ENCODE results near the gene CDX1.
A peak's percentile ranks its signal among the peaks of the same experiment; 100 is the strongest.

Gene CDX1

DNA sequence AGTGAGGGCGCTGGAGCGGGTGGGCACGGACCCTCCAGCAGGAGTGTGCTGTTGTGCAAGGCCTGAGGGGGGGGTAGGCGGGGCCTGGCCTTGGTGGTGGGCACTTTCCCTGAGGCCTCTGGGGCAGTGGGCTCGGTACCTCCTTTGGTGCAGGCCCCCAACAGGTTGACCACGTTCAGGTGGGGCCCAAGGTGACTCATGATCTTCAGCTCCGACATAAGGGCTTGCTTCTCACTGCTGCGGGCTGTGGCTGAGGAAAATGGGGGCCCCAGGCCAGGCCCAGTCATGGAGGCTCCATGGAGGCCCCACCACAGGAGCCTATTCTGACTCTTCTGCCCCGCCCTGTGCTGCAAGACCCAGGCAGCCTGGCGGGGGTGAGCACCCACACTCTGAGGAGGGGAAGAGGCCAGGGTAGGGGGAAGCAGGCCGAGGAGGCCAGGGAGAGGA is 42.4 kb upstream of the CDX1 start:
- no peak overlapping the region for H3K27ac ChIP-seq (ENCODE audit: low read depth, low read length)

DNA sequence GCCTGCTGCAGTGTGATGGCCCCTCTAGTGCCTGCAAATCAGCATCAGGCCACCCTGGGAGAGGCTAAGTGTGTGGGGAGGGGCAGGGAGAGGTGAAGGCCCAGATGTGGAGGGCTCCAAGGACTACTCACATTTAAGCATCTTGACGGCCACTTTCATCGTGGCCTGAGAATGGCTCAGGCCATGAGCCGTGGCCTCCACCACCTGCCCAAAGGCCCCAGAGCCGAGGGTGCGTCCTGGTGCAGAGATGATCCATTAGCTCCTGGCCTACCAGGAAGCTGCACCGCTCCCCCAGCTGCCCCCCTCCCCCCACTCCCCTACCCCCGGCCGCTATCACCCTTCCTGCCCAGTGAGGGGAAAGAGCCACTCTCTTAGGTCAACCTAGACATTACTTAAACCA is 42.0 kb upstream of the CDX1 start:
- H3K4me1 ChIP-seq (ENCODE audit: control insufficient read depth, insufficient read depth, low read length), result no peaks in the 10 kb centered on the region
- H3K4me3 ChIP-seq (ENCODE audit: low read length), result no peak overlapping the region
- peaks cover 11% of the 10 kb centered on the region for H3K36me3 ChIP-seq (ENCODE audit: control insufficient read depth, insufficient read depth, low read length)
- H3K9ac ChIP-seq (ENCODE audit: low read length), result no peak overlapping the region
- no peak overlapping the region for H3K27ac ChIP-seq (ENCODE audit: low read depth, low read length)
- no peaks in the 10 kb centered on the region for H3K27me3 ChIP-seq (ENCODE audit: control insufficient read depth, insufficient read depth, low read length)

More for the DNA sequence above, 42.4 kb upstream of the CDX1 start:
- Histone ChIP-seq H3K4me3 (ENCODE audit: low read length) (no peak overlapping the region), H3K4me1 (ENCODE audit: control insufficient read depth, insufficient read depth, low read length) (no peaks in the 10 kb centered on the region), H3K36me3 (ENCODE audit: control insufficient read depth, insufficient read depth, low read length) (peaks cover 6% of the 10 kb centered on the region), H3K27me3 (ENCODE audit: control insufficient read depth, insufficient read depth, low read length) (no peaks in the 10 kb centered on the region), H3K9ac (ENCODE audit: low read length) (no peak overlapping the region)

DNA sequence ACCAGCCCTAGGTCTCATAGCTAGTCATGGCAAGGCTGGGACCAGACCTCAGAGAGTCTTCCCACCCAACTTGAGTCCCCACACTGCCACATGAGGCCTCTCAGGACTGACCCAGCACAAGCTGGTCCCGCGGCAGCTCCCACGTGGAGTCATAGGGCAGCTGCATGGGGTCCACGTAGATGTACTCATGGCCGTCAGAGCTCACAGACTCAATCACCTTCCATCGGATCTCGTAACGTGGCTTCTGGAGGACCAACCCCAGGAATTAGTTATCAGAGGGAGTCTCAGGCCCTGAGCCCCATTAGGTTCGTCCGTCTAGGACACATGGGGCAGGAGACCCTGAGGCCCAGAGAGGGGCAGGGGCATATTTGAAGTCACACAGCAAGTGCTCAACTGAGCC is 41.2 kb upstream of the CDX1 start:
- H3K9ac ChIP-seq (ENCODE audit: low read length), result no peak overlapping the region
- no peaks in the 10 kb centered on the region for H3K27me3 ChIP-seq (ENCODE audit: control insufficient read depth, insufficient read depth, low read length)
- H3K27ac ChIP-seq (ENCODE audit: low read depth, low read length), result no peak overlapping the region
- H3K4me1 ChIP-seq (ENCODE audit: control insufficient read depth, insufficient read depth, low read length), result no peaks in the 10 kb centered on the region
- H3K36me3 ChIP-seq (ENCODE audit: control insufficient read depth, insufficient read depth, low read length), result peaks cover 6% of the 10 kb centered on the region
- no peak overlapping the region for H3K4me3 ChIP-seq (ENCODE audit: low read length)

DNA sequence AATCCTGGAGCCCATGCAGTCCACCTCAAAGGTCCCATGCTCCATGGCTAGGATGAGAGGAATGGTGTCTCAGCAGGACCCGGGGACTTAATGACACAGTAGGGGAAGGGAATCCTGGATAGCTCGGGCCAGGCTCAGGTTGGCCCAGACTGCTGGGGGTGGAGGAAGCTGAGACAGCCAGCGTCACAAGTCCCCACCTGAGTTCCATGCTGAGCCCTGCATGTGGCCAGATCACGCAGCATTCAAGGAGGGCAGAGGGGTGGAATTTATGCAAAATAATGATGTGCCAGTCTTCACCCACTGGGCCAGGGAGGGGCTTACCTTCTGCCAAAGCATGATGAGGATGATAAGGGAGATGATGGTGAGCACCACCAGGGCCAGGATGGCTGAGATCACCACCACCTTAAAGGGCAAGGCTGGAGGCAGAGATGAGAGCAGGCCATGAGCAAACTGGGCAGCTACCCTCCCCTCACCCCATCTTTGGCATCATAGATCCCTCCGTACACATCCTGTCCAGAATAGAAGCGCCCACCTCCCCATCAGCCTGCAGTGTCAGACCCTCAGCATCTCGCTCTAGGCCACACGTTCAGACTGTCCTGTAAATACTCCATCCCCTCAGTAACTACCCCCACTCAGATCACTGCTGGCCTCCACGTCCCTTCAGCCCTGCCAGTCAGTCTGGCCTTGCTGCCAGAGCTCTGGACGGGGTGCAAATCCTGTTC is 40.2 kb upstream of the CDX1 start:
- Histone ChIP-seq H3K9ac (ENCODE audit: low read length) (no peak overlapping the region), H3K4me3 (ENCODE audit: low read length) (no peak overlapping the region), H3K36me3 (ENCODE audit: control insufficient read depth, insufficient read depth, low read length) (peaks cover 6% of the 10 kb centered on the region), H3K27me3 (ENCODE audit: control insufficient read depth, insufficient read depth, low read length) (no peaks in the 10 kb centered on the region), H3K4me1 (ENCODE audit: control insufficient read depth, insufficient read depth, low read length) (no peaks in the 10 kb centered on the region), H3K27ac (ENCODE audit: low read depth, low read length) (no peak overlapping the region)

DNA sequence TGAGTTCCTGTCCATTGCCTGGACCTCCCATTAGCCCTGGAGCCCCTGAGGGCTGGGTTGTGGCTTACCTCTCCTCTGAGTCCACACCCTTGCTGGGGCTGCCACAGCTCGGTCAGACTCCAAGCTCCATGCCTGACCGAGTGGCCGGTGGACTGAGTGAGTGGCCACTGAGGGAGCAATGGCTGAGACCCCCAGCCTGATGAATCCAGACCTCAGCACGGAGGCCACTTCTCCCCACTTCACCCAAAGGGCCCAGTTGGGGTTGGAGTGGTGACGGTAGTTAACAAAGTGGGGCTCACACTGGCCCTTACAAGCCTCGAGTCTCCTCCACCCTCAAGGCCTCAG is 39.7 kb upstream of the CDX1 start:
- peaks cover 6% of the 10 kb centered on the region for H3K36me3 ChIP-seq (ENCODE audit: control insufficient read depth, insufficient read depth, low read length)
- no peak overlapping the region for H3K9ac ChIP-seq (ENCODE audit: low read length)
- no peaks in the 10 kb centered on the region for H3K27me3 ChIP-seq (ENCODE audit: control insufficient read depth, insufficient read depth, low read length)
- H3K4me3 ChIP-seq (ENCODE audit: low read length), result no peak overlapping the region
- no peaks in the 10 kb centered on the region for H3K4me1 ChIP-seq (ENCODE audit: control insufficient read depth, insufficient read depth, low read length)
- H3K27ac ChIP-seq (ENCODE audit: low read depth, low read length), result no peak overlapping the region

DNA sequence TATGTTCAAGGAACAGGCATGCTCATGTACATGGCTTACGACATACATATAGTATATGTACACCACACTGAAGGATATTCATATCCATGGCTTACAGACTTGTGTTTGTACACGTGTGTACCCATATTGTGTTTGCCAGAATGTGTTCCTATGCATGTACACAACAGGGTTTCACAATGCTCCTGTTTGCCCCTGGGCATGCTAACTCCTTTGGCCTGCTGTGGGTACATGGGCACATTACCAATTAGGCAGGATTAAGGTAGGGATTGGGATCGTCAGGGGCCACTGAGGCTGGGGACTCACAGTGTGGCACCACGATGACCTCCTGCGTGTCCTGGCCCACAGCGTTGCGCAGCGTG is 37.1 kb upstream of the CDX1 start:
- Histone ChIP-seq H3K4me3 (ENCODE audit: low read length) (peak overlapping the region; percentile 44), H3K36me3 (ENCODE audit: control insufficient read depth, insufficient read depth, low read length) (peaks cover 6% of the 10 kb centered on the region), H3K27ac (ENCODE audit: low read depth, low read length) (no peak overlapping the region), H3K27me3 (ENCODE audit: control insufficient read depth, insufficient read depth, low read length) (no peaks in the 10 kb centered on the region), H3K9ac (ENCODE audit: low read length) (no peak overlapping the region), H3K4me1 (ENCODE audit: control insufficient read depth, insufficient read depth, low read length) (peaks cover 3% of the 10 kb centered on the region)

DNA sequence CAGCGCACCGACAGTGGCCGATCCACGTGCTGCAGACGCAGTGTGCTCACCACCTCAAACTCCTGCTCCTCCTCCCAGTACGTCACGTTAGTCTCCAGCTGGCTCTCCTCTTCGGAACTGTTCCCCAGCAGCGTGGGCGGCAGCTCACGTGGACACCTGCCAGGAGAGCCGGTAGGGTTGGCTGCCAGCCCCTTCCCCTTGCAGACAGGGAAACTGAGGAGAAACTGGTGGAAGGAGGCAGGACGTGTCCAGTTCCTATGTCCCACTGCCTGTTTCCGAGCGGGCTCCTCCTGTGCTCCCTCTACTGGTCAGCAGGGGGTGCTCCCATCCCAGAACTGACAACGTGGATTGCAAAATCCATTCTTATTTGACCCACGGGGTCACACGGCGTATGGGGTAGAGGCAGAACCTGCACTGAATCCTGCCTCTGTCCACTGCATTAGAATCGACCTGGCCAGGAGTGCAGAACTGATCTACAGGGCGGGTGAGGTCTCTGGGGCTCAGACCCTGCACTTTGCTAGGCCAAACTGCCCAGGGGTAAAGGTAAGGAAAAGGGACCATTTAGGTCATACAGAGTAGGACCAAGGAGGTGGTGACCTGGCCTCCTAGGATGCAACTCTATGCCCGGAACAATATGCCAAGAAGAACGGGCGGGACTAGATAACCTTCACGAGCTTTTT is 36.6 kb upstream of the CDX1 start:
- peak overlapping the region; percentile 44 for H3K4me3 ChIP-seq (ENCODE audit: low read length)
- peaks cover 6% of the 10 kb centered on the region for H3K36me3 ChIP-seq (ENCODE audit: control insufficient read depth, insufficient read depth, low read length)
- H3K9ac ChIP-seq (ENCODE audit: low read length), result no peak overlapping the region
- H3K27me3 ChIP-seq (ENCODE audit: control insufficient read depth, insufficient read depth, low read length), result no peaks in the 10 kb centered on the region
- no peak overlapping the region for H3K27ac ChIP-seq (ENCODE audit: low read depth, low read length)
- peaks cover 3% of the 10 kb centered on the region for H3K4me1 ChIP-seq (ENCODE audit: control insufficient read depth, insufficient read depth, low read length)

DNA sequence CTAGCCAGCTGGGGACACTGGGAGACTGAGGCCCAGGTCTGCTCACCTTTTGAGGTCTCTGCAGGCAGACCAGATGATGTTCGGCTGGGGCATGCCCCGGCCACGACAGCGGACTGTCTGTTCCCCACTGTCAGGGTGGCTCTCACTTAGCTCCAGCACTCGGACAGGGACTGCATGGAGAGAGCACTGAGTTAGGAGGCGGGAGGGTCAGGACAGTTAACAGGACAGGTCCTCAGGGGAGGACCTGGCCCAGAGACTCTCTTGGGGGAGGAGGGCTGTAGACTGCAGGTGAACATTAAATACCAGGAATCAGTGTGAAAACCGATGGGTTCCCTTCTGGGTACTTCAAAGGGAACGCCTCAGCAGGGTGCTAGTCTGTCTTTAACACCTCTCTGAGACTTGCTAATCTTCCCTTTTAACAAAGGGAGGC is 36.1 kb upstream of the CDX1 start:
- Histone ChIP-seq H3K27ac (ENCODE audit: low read depth, low read length) (no peak overlapping the region), H3K9ac (ENCODE audit: low read length) (no peak overlapping the region), H3K36me3 (ENCODE audit: control insufficient read depth, insufficient read depth, low read length) (peaks cover 6% of the 10 kb centered on the region), H3K27me3 (ENCODE audit: control insufficient read depth, insufficient read depth, low read length) (no peaks in the 10 kb centered on the region), H3K4me3 (ENCODE audit: low read length) (no peak overlapping the region), H3K4me1 (ENCODE audit: control insufficient read depth, insufficient read depth, low read length) (peaks cover 3% of the 10 kb centered on the region)

DNA sequence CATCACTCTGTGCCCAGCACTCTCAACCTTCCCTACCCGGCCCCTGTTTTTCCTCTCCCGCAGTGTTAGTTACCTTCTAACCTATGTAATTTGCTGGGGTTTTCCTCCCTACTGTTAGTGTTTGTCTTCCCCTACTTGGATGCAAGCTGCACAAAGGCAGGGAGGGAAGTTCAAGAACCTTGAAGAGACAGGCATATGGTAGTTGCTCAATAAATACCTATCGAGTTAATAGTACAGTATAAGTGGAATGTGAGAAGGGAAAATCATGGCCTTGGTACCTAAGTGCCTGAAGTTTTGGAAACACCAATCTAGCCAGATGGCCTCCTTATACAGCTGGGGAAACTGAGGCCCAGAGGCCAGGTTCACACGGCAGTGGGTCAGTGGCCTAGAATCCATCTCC is 35.1 kb upstream of the CDX1 start:
- Histone ChIP-seq H3K27ac (ENCODE audit: low read depth, low read length) (no peak overlapping the region), H3K4me3 (ENCODE audit: low read length) (no peak overlapping the region), H3K27me3 (ENCODE audit: control insufficient read depth, insufficient read depth, low read length) (no peaks in the 10 kb centered on the region), H3K9ac (ENCODE audit: low read length) (no peak overlapping the region), H3K4me1 (ENCODE audit: control insufficient read depth, insufficient read depth, low read length) (peaks cover 3% of the 10 kb centered on the region), H3K36me3 (ENCODE audit: control insufficient read depth, insufficient read depth, low read length) (peaks cover 6% of the 10 kb centered on the region)

DNA sequence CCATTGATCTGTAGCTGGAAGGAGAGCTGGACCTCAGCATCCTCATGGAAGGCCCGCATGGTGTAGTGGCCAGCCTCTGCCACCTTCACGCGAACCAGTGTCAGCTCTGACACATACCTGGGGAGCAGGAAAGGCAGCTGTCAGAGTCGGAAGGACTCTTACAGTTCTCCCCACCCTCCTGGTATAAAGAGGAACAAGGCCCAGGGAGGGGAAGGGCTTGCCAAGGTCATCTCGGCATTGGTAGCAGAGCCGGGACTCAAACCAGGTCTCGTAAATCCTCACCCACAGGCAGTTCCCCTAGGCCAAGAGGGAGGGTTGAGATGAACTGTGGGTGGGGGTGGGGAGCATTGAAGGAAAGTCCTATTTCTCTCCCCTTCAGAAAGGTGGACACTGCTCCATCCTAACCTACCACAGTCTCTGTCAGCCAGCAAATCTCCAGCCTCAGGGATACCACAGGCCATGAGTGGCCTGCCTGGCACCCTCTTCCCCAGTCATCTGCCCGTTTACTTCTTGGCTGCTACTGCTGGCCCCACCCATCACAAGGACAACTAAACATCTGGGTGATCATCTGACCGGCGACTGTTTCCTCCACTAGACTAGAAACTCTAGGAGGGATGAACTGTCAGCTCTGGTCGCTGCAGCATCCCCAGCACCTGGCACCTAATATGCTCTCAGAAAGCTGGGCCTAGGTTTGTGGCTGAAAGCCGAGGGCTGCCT is 34.4 kb upstream of the CDX1 start:
- Histone ChIP-seq H3K27me3 (ENCODE audit: control insufficient read depth, insufficient read depth, low read length) (no peaks in the 10 kb centered on the region), H3K9ac (ENCODE audit: low read length) (no peak overlapping the region), H3K4me3 (ENCODE audit: low read length) (no peak overlapping the region), H3K27ac (ENCODE audit: low read depth, low read length) (no peak overlapping the region), H3K36me3 (ENCODE audit: control insufficient read depth, insufficient read depth, low read length) (peaks cover 6% of the 10 kb centered on the region), H3K4me1 (ENCODE audit: control insufficient read depth, insufficient read depth, low read length) (peaks cover 3% of the 10 kb centered on the region)

DNA sequence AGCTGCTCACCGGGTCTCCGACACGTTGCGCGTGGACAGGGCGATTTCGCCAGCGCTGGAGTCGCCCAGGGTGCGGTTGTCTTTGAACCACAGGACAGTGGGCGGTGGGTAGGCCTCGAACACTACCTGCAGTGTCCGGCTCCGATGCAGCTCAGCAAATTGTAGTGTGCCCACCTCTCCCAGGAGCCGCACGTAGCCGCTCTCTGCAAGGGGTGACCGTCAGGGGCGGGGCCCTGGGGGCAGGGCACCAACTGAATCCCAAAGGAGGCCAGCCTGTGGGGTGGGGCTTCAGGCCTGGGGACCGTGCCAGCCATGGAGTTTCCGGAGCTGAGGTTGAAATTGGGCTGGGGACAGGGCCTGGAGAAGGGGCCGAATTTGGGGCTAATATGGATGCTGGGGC is 33.8 kb upstream of the CDX1 start:
- no peaks in the 10 kb centered on the region for H3K27me3 ChIP-seq (ENCODE audit: control insufficient read depth, insufficient read depth, low read length)
- no peak overlapping the region for H3K4me3 ChIP-seq (ENCODE audit: low read length)
- H3K27ac ChIP-seq (ENCODE audit: low read depth, low read length), result no peak overlapping the region
- H3K4me1 ChIP-seq (ENCODE audit: control insufficient read depth, insufficient read depth, low read length), result peaks cover 7% of the 10 kb centered on the region
- peaks cover 6% of the 10 kb centered on the region for H3K36me3 ChIP-seq (ENCODE audit: control insufficient read depth, insufficient read depth, low read length)
- H3K9ac ChIP-seq (ENCODE audit: low read length), result no peak overlapping the region

DNA sequence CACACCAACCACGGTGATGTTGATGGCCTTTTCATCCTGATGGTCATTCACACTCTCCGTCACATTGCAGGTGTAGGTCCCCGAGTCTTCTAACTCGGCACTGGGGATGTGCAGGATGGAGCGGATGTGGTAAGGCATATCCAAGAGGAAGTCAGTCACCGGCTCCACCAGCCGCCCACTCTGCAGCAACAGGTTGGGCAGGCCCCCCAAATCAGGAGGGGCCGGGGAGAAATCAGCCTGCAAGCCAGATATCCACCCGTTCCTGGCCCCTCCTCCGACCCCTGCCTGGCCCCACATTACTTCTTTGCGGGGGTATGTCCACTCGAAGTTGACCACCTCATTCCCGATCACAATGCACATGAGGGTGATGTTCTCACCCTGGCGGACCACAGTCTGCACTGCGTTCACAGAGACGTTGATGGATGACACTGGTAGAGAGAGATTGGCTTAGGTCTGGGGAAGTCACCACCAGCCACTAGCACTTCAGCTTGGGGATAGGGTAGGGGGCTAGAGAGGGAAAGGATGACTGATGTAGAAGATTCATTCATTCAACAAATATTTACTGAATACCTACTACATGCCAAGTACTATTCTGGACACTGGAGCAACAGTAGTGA is 32.9 kb upstream of the CDX1 start:
- peaks cover 16% of the 10 kb centered on the region for H3K4me1 ChIP-seq (ENCODE audit: control insufficient read depth, insufficient read depth, low read length)
- no peak overlapping the region for H3K27ac ChIP-seq (ENCODE audit: low read depth, low read length)
- no peak overlapping the region for H3K9ac ChIP-seq (ENCODE audit: low read length)
- no peak overlapping the region for H3K4me3 ChIP-seq (ENCODE audit: low read length)
- H3K36me3 ChIP-seq (ENCODE audit: control insufficient read depth, insufficient read depth, low read length), result peaks cover 6% of the 10 kb centered on the region
- no peaks in the 10 kb centered on the region for H3K27me3 ChIP-seq (ENCODE audit: control insufficient read depth, insufficient read depth, low read length)
